ENCODE results near the gene MBOAT2.

MBOAT2 gene

GRCh38 chr2:8858264-8858663 is 145.2 kb downstream of the MBOAT2 start:
- DNase-seq (ENCODE audit: low spot score): no peak

GRCh38 chr2:8857709-8858108 is 145.8 kb downstream of the MBOAT2 start:
- no peak for DNase-seq (ENCODE audit: low spot score)

GRCh38 chr2:8856176-8856575 is 147.3 kb downstream of the MBOAT2 start:
- no peak for DNase-seq (ENCODE audit: low spot score)

- no peak for DNase-seq (ENCODE audit: low spot score)
Measured at GRCh38 chr2:8855010-8855409, 148.5 kb downstream of the MBOAT2 start.

GRCh38 chr2:8853426-8853825 is 150.1 kb downstream of the MBOAT2 start:
- no peak for DNase-seq (ENCODE audit: low spot score)

- no peak for DNase-seq (ENCODE audit: low spot score)
Measured at GRCh38 chr2:8851811-8852560, 151.5 kb downstream of the MBOAT2 start.

GRCh38 chr2:8850845-8851487 is 152.5 kb downstream of the MBOAT2 start:
- no peak for DNase-seq (ENCODE audit: low spot score)

- DNase-seq (ENCODE audit: low spot score): no peak
Measured at GRCh38 chr2:8849327-8849726, 154.2 kb downstream of the MBOAT2 start.

GRCh38 chr2:8848328-8849100 is 155.0 kb downstream of the MBOAT2 start:
- DNase-seq (ENCODE audit: low spot score): no peak

- no peak for DNase-seq (ENCODE audit: low spot score)
Measured at GRCh38 chr2:8847400-8847799, 156.1 kb downstream of the MBOAT2 start.

- DNase-seq (ENCODE audit: low spot score): no peak
Measured at GRCh38 chr2:8841932-8842331, 161.6 kb downstream of the MBOAT2 start.

GRCh38 chr2:8840475-8841091 is 162.9 kb downstream of the MBOAT2 start:
- no peak for DNase-seq (ENCODE audit: low spot score)

GRCh38 chr2:8839189-8839965 is 164.1 kb downstream of the MBOAT2 start:
- DNase-seq (ENCODE audit: low spot score): no peak

- no peak for DNase-seq (ENCODE audit: low spot score)
Measured at GRCh38 chr2:8837795-8838140, 165.7 kb downstream of the MBOAT2 start.

GRCh38 chr2:8836971-8837794 is 166.3 kb downstream of the MBOAT2 start, which contains the start of gene KIDINS220:
TSS of gene KIDINS220 (minus strand) at chr2:8837613. CDS start at chr2:8827093, 10,520 bp downstream.
- peak; percentile 99 for DNase-seq (ENCODE audit: low spot score)

GRCh38 chr2:8835279-8835678 is 168.2 kb downstream of the MBOAT2 start:
- no peak for DNase-seq (ENCODE audit: low spot score)

GRCh38 chr2:8833853-8834252 is 169.6 kb downstream of the MBOAT2 start:
- no peak for DNase-seq (ENCODE audit: low spot score)

GRCh38 chr2:8831516-8831915 is 172.0 kb downstream of the MBOAT2 start:
- DNase-seq (ENCODE audit: low spot score): no peak

- DNase-seq (ENCODE audit: low spot score): no peak
Measured at GRCh38 chr2:8827729-8828128, 175.8 kb downstream of the MBOAT2 start.

- no peak for DNase-seq (ENCODE audit: low spot score)
Measured at GRCh38 chr2:8822218-8822617, 181.3 kb downstream of the MBOAT2 start.

All from germinal center (tissue), 1 donor.